Islet of Langerhans (tissue), 1 donor: ENCODE results near the gene CDK8.

Experiments used
- FAIRE-seq: peaks from one replicate; lab custom pipeline; 2011; peaks lifted over from hg19 to GRCh38; lab: Jason Lieb, UNC

The CDK8 gene

GRCh38 chr13:26445092-26445491 is 191.2 kb downstream of the CDK8 start:
- no peak for FAIRE-seq

DNA sequence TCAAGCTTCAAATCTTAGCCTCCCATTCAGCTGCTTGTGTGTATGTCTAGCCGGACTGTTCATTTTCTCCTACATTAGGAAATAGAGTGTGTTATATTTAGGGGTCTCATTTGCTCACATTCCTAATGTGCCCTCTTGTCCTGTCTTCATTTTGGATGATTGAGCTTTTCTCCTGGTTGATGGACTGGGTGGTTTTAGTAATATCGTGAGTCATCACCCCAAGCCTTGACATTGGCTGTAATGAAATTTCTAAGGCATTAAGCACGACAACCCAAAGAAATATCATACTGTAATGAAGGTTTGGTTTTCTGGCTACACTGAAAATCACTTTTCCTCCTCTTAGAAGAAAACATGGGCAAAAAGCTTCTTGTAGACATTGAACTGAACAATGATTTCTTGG is 192.8 kb downstream of the CDK8 start:
- FAIRE-seq: no peak

GRCh38 chr13:26448032-26448431 is 194.1 kb downstream of the CDK8 start:
- FAIRE-seq: no peak

GRCh38 chr13:26449063-26449848 is 195.3 kb downstream of the CDK8 start:
- FAIRE-seq: no peak
